ENCODE measurements around the gene PPP2R3A.
"Not testable (repeated sequence)": the region's sequence is repeated elsewhere in the genome, so short reads cannot be mapped to it uniquely, and the experiment has no call there.

PPP2R3A gene

DNA sequence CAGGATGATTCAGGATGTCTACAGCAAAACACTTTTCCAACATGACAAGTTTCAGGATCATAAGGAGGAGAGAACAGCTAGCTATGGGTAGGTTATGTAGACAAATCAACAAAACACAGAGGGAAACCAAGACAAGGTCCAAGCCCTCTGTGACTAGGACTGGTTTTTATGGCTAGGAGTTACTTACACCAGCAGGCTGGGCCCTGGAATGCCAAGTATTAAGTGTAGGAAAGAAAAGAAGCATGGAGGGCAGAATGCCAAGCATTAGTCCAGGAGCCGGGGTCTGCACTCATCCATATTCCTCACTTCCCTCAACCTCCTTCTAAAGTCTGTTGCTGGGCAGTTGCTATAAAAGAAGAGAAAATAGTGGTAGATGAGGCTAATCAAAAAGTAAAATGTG is 35.3 kb upstream of the PPP2R3A start:
- no peaks in the 10 kb centered on the region for H3K36me3 ChIP-seq
- no peaks in the 10 kb centered on the region for H3K4me1 ChIP-seq (ENCODE audit: control insufficient read depth in 1 of 2, insufficient read depth in 1 of 2, low read depth in 1 of 2, low read length in 1 of 2)
- no peak overlapping the region for H3K4me3 ChIP-seq (ENCODE audit: low read depth in 1 of 2, low read length in 1 of 2)
- TF ChIP-seq CTCF (IDR thresholded peaks at IDR 0.05) = no peak
- H3K27me3 ChIP-seq = no peaks in the 10 kb centered on the region
- H3K9me3 ChIP-seq = no peaks in the 10 kb centered on the region
- H3K27ac ChIP-seq = no peak overlapping the region

- not testable (repeated sequence) for H3K9me3 ChIP-seq; H3K27me3 ChIP-seq; H3K36me3 ChIP-seq; H3K4me1 ChIP-seq (ENCODE audit: control insufficient read depth in 1 of 2, insufficient read depth in 1 of 2, low read depth in 1 of 2, low read length in 1 of 2); H3K4me3 ChIP-seq (ENCODE audit: low read depth in 1 of 2, low read length in 1 of 2); H3K27ac ChIP-seq
Observed at GRCh38 chr3:135935171-135935570, 30.4 kb upstream of the PPP2R3A start.

DNA sequence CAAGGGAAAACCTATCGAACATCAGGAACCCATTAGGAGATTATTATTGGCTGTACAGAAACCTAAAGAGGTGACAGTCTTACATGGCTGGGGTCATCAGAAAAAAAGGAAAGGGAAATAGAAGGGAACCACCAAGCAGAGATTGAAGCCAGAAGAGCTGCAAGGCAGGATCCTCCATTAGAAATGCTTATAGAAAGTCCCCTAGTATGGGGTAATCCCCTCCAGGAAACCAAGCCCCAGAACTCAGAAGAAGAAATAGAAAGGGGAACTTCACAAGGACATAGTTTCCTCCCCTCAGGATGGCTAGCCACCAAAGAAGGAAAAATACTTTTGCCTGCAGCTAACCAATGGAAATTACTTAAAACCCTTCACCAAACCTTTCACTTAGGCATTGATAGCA is 27.8 kb upstream of the PPP2R3A start:
- not testable (repeated sequence) for H3K4me3 ChIP-seq (ENCODE audit: low read depth in 1 of 2, low read length in 1 of 2); H3K27me3 ChIP-seq; H3K9me3 ChIP-seq; H3K36me3 ChIP-seq; H3K4me1 ChIP-seq (ENCODE audit: control insufficient read depth in 1 of 2, insufficient read depth in 1 of 2, low read depth in 1 of 2, low read length in 1 of 2); H3K27ac ChIP-seq

- no peak overlapping the region for H3K4me3 ChIP-seq (ENCODE audit: low read depth in 1 of 2, low read length in 1 of 2)
- TF ChIP-seq CTCF (IDR thresholded peaks at IDR 0.05) = no peak
- H3K9me3 ChIP-seq = no peaks in the 10 kb centered on the region
- no peak overlapping the region for H3K27ac ChIP-seq
- H3K27me3 ChIP-seq = no peaks in the 10 kb centered on the region
- H3K4me1 ChIP-seq (ENCODE audit: control insufficient read depth in 1 of 2, insufficient read depth in 1 of 2, low read depth in 1 of 2, low read length in 1 of 2) = no peaks in the 10 kb centered on the region
- no peaks in the 10 kb centered on the region for H3K36me3 ChIP-seq
Observed at GRCh38 chr3:135944831-135945230, 20.7 kb upstream of the PPP2R3A start.

GRCh38 chr3:135950941-135951340 is 14.6 kb upstream of the PPP2R3A start:
- no peak overlapping the region for H3K4me3 ChIP-seq (ENCODE audit: low read depth in 1 of 2, low read length in 1 of 2)
- TF ChIP-seq CTCF (IDR thresholded peaks at IDR 0.05) = no peak
- no peak overlapping the region for H3K27ac ChIP-seq
- H3K9me3 ChIP-seq = no peaks in the 10 kb centered on the region
- H3K27me3 ChIP-seq = peaks cover 6% of the 10 kb centered on the region
- H3K4me1 ChIP-seq (ENCODE audit: control insufficient read depth in 1 of 2, insufficient read depth in 1 of 2, low read depth in 1 of 2, low read length in 1 of 2) = no peaks in the 10 kb centered on the region
- no peaks in the 10 kb centered on the region for H3K36me3 ChIP-seq

DNA sequence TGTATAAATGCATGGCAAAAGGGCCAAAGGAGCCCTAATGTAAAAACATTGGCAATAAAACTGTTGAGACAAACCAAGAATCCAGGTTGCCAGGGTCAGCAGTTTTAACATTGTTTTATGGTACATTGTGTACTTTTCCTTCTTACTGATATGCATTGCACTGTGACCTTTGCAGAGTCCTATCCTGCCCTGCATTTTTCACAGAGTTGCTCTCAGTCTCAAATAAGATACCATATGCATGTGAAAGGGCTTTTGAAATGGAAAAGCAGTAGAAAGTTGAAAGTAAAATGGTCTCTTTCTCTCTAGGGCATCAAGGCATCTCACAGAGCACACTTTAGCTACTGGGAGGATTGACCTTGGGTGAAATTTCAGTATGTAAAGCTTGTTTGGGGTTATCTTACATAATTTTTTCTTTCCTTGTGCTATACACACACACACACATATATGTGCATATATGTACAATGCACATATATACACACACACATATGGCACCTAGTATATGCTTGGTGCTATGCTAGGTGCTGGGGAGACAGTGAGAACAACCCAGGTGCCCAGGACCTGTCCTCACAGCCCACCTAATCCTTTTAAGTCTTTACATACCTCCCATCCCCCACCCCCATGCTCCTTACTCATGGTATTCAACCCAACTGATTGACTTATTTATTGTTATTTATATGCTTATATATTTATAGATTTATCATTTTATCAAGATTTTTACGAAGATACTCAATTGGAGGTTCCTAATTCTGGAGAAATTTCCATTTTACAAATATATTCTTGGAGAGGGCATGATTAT is 1.2 kb upstream of the PPP2R3A start:
- no peak for TF ChIP-seq CTCF (IDR thresholded peaks at IDR 0.05)
- Histone ChIP-seq H3K4me1 (ENCODE audit: control insufficient read depth in 1 of 2, insufficient read depth in 1 of 2, low read depth in 1 of 2, low read length in 1 of 2) (peaks cover 7 to 13% of the 10 kb centered on the region in 2 experiments), H3K27ac (no peak overlapping the region), H3K27me3 (peaks cover 67% of the 10 kb centered on the region), H3K4me3 (ENCODE audit: low read depth in 1 of 2, low read length in 1 of 2) (no peak overlapping the region), H3K36me3 (no peaks in the 10 kb centered on the region), H3K9me3 (no peaks in the 10 kb centered on the region)
